ENCODE results near the gene MRPL23.

The MRPL23 gene

GRCh38 chr11:1921574-1922141 lies 25.5 kb upstream of the MRPL23 start:
- DNase-seq = no peak

- no peak for DNase-seq
Measured at GRCh38 chr11:1922481-1923081, 24.6 kb upstream of the MRPL23 start.

DNA sequence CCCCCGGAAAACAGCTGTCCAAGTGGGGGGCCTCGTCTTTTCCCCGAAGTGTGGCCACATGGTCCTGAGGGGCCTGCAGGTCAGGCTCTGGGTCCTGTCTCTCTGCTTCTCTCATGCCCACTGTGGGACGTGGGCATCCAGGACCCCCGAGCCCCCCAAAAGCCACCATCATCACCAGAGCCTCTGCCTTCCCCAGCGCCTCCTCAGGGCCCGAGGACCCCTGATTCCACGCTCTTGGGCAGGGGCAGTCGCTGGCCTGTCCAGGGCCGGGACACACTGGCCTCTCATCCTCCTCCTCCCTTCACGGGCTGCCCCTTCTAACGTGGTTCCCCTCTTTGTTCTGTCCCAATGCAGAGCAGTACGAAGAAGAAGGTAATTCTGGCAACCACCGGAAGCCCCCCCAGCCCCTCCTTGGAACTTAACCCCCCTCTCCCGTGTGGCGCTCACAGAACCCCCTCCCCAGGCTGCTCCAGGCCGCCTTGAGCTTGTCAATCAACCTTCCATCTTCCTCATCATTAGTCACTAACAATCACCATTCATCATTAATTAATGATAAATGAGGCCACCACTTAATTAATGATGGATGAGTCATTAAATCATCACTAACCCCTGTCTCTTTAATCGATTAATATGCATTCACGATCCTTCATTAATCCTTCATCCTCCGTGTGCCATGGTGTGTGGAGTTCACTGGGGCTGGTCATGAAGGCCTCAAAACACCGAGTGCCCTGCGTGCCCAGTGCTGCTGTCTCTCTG lies 23.8 kb upstream of the MRPL23 start:
- DNase-seq = no peak

- DNase-seq = no peak
Measured at GRCh38 chr11:1924181-1924580, 23.0 kb upstream of the MRPL23 start.

DNA sequence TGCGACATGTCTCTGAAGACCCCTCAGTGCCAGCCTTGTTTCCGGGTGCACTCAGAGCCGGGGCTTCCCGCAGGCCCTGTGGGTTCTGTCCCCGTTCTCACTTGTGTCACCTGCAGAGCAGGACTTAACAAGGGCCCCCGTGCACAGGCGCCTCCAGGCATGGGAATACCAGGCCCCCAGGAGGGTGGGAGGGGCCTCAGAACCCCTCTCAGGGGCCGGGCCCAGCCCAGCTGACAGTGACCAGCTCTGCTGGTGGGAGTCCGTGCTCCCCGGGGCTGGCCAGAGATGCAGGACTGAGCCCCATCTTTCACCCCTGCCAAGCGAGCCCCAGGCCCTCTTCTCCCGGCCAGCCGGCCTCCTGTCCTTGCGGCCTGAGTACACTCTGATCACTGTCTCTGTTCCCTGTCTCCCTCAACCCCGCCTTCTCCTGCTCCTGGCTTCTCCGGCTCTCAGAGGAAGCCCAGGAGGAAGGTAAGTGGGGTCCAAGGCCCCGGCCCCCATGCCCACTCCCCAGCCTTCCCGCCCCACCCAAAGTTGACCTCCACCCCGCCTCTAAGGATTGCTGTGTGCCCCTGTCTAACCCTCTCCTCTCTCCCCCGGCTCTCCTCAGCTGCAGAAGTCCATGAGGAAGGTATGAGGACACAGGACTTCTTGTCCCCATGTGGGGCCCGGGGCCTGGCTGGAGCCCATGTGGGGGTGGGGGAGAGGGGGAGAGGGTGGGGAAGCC lies 22.3 kb upstream of the MRPL23 start:
- no peak for DNase-seq

DNA sequence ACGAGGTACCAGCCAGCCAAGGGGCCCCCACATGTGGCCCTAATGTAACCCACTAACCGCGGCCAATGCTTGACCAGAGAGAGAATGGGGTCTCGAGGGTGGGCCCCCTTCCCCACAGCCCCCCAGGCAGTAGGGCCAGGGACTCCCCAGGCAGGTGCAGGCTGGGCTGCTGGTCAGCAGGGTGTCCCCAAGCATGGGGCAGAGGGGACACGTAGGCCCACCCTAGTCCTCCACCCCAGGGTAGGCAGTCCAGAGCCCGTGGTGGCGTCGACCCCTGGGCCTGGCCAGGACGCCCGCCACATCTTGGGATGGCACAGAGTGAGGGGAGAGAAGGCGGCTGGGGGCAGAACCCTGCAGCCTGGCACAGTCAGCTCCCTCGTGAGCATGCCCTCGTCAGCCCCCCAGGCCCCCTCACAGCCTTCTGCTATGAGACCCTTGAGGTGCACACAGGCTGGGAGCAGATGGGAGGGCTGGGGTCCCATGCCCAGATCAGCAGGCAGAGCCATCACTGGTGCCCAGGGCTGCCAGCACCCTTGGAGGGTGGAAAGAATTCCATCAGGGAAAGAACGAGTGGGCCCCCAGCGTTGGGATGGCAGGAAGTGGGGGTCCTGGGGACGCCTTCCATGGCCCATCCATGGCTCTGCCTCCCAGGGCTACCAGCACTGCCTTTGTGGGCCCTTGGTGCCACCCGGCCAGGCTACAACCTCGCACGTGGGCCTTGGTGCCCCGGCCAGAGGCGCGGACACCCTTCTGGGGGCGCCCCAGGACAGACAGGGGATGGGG lies 21.6 kb upstream of the MRPL23 start:
- DNase-seq = no peak

- no peak for DNase-seq
Measured at GRCh38 chr11:1926156-1927025, 20.7 kb upstream of the MRPL23 start.

DNA sequence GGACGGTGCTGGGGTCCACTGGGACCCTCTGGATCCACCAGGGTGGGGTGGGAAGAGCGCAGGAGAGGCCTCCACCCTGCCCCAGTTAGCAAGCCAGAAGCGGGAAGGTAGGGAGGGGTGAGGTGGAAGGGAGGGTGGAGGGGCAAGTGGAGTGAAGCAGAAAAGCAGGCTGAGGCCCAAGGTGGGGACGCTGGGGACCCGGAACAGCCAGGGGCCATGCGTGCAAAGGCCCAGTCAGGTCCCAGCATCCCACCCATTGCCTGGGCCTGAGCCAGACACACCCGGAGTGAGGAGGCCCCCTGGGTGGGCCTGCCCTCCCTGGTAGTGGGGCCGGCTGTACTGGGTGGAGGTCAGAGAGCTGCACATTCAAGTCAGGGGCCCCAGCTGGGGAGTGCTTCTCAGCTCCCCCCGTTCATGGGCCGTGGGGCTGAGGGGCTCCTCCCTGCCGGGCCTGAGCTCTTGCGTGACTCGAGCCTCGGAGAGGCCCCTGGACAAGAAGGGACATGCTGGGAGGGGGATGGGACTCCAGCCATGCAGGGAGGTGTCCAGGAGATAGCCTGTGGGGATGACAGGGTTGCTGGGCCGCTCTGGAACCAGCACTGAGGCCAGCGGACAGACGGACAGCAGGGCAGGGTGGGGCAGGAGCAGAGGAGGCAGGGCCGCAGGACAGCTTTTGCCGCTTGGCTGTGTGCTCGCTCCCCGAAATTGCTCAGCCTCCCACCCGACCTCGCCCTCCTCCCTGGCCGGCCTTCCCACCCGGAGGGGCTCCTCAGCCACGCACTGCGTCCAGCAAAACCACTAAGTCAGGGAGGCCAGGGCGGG lies 19.9 kb upstream of the MRPL23 start:
- DNase-seq = no peak

GRCh38 chr11:1927848-1928469 lies 19.2 kb upstream of the MRPL23 start:
- DNase-seq = no peak

DNA sequence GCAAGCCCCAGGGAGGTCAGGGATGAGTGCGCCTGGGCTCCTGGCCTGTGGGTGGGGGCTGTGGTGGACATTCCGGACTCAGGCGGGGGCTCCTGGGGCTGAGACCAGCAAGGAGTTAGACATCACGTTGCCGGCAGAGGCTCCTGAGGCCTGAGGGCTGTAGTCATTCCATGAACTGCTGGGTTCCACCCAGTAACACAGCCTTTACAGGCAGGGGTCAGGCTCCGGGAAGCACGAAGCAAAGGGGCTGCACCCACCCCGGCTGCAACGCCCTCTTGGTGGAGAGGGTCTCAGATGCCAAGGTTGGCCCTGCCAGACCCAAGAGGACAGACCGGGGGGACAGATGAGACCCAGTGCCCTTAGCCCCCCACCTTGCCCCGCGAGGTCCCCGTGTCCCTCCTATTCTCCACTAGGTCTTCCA lies 18.7 kb upstream of the MRPL23 start:
- DNase-seq = no peak

- no peak for DNase-seq
Measured at GRCh38 chr11:1928891-1929541, 18.1 kb upstream of the MRPL23 start.

DNA sequence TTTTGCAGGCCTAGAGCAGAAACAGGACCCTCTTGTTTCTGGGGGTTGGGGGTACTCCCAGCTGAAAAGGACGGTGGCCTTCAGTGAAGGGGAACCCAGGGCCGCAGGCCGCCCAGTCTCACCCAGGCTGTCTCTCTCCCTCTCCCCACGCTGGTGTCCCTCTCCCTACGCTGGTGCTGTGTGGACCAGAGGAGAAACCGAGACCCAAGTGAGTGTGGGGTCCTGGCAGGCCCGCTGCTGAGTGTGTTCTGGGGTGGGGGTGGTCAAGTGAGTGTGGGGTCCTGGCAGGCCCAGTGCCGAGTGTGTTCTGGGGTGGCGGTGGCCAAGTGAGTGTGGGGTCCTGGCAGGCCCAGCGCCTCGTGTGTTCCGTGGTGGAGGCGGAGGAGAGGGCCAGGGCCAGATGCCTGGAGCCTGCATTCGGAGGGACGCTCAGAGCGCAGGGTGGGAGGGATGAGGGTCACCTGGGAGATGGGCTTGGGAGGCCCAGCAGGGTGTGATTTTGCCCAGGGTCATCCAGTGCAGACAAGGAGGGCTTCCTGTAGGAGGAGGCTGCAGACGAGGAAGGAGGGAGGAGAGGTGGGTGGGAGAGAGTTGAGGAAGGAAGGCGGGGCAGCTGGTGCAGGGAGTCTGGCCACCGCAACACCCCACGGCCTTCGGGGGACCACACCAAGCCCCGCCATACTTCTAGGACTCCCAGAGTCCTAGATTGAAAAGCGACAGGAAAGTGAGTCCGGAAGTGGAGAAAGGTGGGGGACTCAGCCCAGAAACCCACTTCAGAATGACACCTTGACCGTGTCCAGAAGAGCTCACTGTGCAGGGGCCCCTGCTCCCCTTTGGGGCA lies 17.3 kb upstream of the MRPL23 start:
- DNase-seq = no peak

GRCh38 chr11:1930462-1930830 lies 16.7 kb upstream of the MRPL23 start:
- no peak for DNase-seq

DNA sequence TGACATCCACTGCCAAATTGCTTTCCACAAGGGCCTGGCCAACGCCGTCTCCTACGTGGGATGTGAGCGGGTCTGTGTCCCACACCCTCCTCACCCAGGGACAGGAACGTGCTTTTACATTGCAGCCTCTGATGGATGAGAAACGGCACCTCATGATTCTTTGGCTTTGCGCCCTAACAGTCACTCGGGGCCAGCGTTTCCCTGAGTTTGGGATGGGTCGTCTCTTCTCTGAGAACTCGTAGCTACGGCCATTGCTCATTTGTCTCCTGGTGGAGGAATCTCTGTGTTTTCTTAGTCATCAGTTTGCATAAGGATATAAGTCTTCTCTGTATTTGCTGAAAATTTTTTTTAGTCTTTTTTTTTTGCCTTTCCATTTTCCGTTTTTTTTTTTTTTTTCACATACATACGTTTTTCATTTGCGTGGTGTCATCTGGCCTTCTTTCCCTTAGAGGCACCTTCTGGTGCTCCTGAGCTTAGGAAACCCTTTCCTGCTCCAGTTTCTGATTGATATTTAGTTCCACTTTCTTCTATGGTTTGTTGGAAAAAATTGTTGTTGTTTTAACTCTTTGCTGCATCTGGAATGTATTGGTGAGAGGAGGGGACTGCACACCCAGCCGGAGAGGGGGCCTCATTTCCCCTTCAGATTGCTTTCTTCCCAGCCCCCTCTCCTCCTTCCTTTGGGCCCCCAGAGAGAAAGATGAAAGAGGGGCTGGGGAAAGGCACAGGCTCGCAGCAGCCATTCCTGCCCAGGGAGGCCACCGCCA lies 15.6 kb upstream of the MRPL23 start:
- DNase-seq = no peak

- DNase-seq = no peak
Measured at GRCh38 chr11:1932105-1932480, 15.0 kb upstream of the MRPL23 start.

- no peak for DNase-seq
Measured at GRCh38 chr11:1932681-1933080, 14.5 kb upstream of the MRPL23 start.

DNA sequence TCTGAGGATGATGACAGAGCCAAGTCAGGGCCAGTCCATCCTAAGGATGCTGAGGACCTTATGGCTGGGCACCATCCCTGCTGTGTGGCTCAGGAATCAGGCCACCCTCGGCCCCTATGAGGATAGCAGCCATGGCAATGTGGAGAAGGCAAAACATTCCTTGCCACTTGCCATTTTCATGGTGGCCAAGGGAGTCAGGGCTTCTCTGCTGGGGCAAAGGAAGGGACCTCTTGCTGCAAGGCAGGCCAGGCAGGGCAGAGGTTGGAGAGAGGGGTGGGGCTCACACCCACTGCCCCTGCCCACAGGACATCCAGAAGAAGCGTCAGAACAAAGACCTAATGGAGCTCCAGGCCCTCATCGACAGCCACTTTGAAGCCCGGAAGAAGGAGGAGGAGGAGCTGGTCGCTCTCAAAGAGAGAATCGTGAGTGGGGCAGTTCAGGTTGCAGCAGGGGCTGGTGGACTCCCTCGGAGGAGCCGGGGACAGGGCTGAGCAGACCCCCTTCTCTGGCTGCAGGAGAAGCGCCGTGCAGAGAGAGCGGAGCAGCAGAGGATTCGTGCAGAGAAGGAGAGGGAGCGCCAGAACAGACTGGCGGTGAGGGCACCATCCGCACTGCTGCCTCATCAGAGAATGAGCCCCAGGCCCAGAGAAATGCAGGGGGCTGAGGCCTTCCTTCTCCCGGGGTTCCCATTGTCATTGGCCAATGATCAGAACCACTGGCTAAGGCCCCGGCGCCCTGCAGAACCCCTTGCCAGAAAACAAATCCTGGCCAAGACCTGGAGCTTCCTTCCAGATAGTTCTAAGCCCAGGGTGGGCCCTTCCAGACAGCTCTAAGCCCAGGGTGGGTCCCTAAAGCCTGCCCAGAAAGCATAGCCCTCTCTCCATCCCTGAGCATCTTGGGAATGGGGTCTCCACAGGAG lies 13.5 kb upstream of the MRPL23 start:
- DNase-seq = no peak

Measured in GOT3 (cell line).